Gastroesophageal sphincter (tissue), 4 donors: Measurements from ENCODE around the gene ADRA2C. TPM values are rescaled to one million over a fixed set of nuclear protein-coding genes. Genes with fewer than 3 reads are reported as not detected.

Source experiments
- total RNA-seq, 4 donors: library from RNA; depleted of rRNA; stranded (reverse); fragments of >200 nt; gene quantifications; one replicate each; pipeline ENCODE4 v1.1.0, GENCODE V29; 2016

The ADRA2C gene
- total RNA-seq, 4 donors from 2014 or later: 1.2 to 26.5 (median 6.1) TPM

Other genes starting within 250 kb of the ADRA2C start
- 100 to 1,000 TPM; 180 to 267 (median 201) TPM for gene LRPAP1, start 234.0 kb upstream of the ADRA2C start, total RNA-seq